ENCODE results near the gene FN1. TPM values are rescaled to one million over a fixed set of nuclear protein-coding genes. Genes with fewer than 3 reads are reported as not detected.

Gene FN1
- total and polyA plus RNA-seq, 12 donors = 44.6 to 322 (median 110) TPM

GRCh38 chr2:215320679-215321078, 115.2 kb downstream of the FN1 start:
- peaks cover 0 to 29% of the 10 kb centered on the region in 2 donors for H3K36me3 ChIP-seq (replicated peaks in 1 of 2)
- TF ChIP-seq, protein P1, sequence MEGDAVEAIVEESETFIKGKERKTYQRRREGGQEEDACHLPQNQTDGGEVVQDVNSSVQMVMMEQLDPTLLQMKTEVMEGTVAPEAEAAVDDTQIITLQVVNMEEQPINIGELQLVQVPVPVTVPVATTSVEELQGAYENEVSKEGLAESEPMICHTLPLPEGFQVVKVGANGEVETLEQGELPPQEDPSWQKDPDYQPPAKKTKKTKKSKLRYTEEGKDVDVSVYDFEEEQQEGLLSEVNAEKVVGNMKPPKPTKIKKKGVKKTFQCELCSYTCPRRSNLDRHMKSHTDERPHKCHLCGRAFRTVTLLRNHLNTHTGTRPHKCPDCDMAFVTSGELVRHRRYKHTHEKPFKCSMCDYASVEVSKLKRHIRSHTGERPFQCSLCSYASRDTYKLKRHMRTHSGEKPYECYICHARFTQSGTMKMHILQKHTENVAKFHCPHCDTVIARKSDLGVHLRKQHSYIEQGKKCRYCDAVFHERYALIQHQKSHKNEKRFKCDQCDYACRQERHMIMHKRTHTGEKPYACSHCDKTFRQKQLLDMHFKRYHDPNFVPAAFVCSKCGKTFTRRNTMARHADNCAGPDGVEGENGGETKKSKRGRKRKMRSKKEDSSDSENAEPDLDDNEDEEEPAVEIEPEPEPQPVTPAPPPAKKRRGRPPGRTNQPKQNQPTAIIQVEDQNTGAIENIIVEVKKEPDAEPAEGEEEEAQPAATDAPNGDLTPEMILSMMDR (IDR thresholded peaks at IDR 0.05) = no peak
- TF ChIP-seq POLR2A (IDR thresholded peaks at IDR 0.05) = no peak
- H3K9me3 ChIP-seq (replicated peaks in 1 of 3) = no peaks in the 10 kb centered on the region
- intact Hi-C loops (cut with DNase I) = no loop called here
- no peak overlapping the region for H3K27ac ChIP-seq
- DNase-seq = no peak
- H3K4me3 ChIP-seq = no peak overlapping the region
- H3K4me1 ChIP-seq (replicated peaks in 1 of 2) = no peaks in the 10 kb centered on the region
- WGBS, 4 donors = 91 to 92% (median 91%) methylated on average over 6 to 7 of the region's 7 CpGs
- H3K27me3 ChIP-seq = no peaks in the 10 kb centered on the region

DNA sequence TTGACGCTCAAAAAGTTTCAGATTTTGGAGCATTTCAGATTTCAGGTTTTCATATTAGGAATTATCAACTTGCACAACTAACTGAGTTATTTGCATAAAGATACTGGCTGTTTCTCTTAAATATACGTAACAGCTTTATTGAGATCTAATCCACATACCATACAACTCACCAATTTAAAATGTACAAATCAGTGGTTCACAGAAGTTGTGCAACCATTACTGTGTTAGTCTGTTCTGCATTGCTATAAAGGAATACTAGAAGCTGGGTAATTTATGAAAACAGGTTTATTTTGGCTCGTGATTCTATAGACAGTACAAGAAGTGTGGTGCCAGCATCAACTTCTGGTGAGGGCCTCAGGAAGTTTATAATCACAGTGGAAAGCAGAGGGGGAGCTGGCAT, 115.8 kb downstream of the FN1 start:
- no peaks in the 10 kb centered on the region for H3K9me3 ChIP-seq (replicated peaks in 1 of 3)
- H3K36me3 ChIP-seq (replicated peaks in 1 of 2) = peaks cover 0 to 28% of the 10 kb centered on the region in 2 donors
- WGBS, 4 donors = 91 to 93% (median 91%) methylated on average over 3 of the region's 3 CpGs
- H3K27me3 ChIP-seq = no peaks in the 10 kb centered on the region
- H3K4me3 ChIP-seq = no peak overlapping the region
- H3K27ac ChIP-seq = no peak overlapping the region
- no peak for TF ChIP-seq POLR2A (IDR thresholded peaks at IDR 0.05)
- TF ChIP-seq, protein P1 (IDR thresholded peaks at IDR 0.05) = no peak
- no peak for DNase-seq
- no peaks in the 10 kb centered on the region for H3K4me1 ChIP-seq (replicated peaks in 1 of 2)
- intact Hi-C loops (cut with DNase I) = no loop called here

DNA sequence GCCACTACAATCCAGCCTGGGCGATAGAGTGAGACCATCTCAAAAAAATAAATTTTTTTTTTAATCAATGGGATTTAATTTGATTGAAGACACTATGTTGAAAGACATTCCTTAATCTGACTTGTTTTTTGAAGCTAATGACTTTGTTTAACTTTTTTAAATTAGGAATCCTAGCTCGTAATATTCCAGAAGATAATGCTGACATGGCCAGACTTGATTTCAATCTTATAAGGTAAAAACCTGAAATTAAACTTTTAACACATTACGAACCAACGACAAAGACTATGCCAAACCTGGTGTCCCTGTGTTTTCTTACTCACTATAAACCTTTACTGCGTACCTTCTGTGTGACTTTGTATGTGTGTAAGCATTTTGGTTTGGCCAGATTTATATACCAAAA, 116.4 kb downstream of the FN1 start:
- H3K4me1 ChIP-seq (replicated peaks in 1 of 2) = no peaks in the 10 kb centered on the region
- H3K4me3 ChIP-seq = no peak overlapping the region
- 97 to 99% (median 98%) methylated on average over 5 of the region's 5 CpGs for WGBS, 4 donors

GRCh38 chr2:215316336-215316735, 119.5 kb downstream of the FN1 start:
- H3K27me3 ChIP-seq = no peaks in the 10 kb centered on the region
- TF ChIP-seq POLR2A (IDR thresholded peaks at IDR 0.05) = no peak
- TF ChIP-seq, protein P1 (IDR thresholded peaks at IDR 0.05) = no peak
- 89 to 93% (median 92%) methylated on average over 2 of the region's 2 CpGs for WGBS, 4 donors
- no peak overlapping the region for H3K27ac ChIP-seq
- no peak for DNase-seq
- H3K4me3 ChIP-seq = no peak overlapping the region
- H3K36me3 ChIP-seq (replicated peaks in 1 of 2) = peaks cover 0 to 28% of the 10 kb centered on the region in 2 donors
- H3K9me3 ChIP-seq (replicated peaks in 1 of 3) = no peaks in the 10 kb centered on the region
- H3K4me1 ChIP-seq (replicated peaks in 1 of 2) = peaks cover 0 to 13% of the 10 kb centered on the region in 2 donors
- intact Hi-C loops (cut with DNase I) = no loop called here

More for the DNA sequence above, 116.4 kb downstream of the FN1 start:
- no peak overlapping the region for H3K27ac ChIP-seq
- peaks cover 0 to 28% of the 10 kb centered on the region in 2 donors for H3K36me3 ChIP-seq (replicated peaks in 1 of 2)
- TF ChIP-seq, protein P1 (IDR thresholded peaks at IDR 0.05) = no peak
- TF ChIP-seq POLR2A (IDR thresholded peaks at IDR 0.05) = no peak
- H3K27me3 ChIP-seq = no peaks in the 10 kb centered on the region
- no peak for DNase-seq
- intact Hi-C loops (cut with DNase I) = no loop called here
- H3K9me3 ChIP-seq (replicated peaks in 1 of 3) = no peaks in the 10 kb centered on the region
